Measurements from ENCODE around the gene OTOF. TPM values are rescaled to one million over a fixed set of nuclear protein-coding genes. Genes with fewer than 3 reads are reported as not detected.

OTOF gene
- total and polyA plus RNA-seq, 2 experiments from 2014 or later, result 0.21 to 0.23 TPM

DNA sequence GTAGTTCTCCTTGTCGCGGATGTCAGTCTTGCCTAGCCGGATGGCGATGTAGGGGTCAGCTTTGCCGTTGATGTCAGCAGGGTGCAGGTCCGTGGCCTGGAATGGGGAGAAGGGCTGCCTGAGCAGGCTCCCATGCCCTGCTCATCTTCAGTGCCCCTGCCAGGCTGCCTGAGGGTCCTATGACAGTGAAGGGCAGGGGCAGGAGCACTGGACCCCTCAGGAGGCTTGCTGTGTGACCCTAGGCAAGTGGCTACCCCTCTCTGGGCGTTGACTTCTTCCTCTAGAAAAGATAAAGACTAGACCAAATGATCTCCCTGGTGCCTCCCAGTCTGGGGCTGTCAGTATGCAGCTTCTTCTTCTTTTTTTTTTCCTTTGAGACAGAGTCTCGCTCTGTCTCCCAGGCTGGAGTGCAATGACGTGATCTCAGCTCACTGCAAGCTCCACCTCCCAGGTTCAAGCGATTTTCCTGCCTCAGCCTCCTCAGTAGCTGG, 11.9 kb downstream of the OTOF start (continued):
- TF ChIP-seq, protein P1, sequence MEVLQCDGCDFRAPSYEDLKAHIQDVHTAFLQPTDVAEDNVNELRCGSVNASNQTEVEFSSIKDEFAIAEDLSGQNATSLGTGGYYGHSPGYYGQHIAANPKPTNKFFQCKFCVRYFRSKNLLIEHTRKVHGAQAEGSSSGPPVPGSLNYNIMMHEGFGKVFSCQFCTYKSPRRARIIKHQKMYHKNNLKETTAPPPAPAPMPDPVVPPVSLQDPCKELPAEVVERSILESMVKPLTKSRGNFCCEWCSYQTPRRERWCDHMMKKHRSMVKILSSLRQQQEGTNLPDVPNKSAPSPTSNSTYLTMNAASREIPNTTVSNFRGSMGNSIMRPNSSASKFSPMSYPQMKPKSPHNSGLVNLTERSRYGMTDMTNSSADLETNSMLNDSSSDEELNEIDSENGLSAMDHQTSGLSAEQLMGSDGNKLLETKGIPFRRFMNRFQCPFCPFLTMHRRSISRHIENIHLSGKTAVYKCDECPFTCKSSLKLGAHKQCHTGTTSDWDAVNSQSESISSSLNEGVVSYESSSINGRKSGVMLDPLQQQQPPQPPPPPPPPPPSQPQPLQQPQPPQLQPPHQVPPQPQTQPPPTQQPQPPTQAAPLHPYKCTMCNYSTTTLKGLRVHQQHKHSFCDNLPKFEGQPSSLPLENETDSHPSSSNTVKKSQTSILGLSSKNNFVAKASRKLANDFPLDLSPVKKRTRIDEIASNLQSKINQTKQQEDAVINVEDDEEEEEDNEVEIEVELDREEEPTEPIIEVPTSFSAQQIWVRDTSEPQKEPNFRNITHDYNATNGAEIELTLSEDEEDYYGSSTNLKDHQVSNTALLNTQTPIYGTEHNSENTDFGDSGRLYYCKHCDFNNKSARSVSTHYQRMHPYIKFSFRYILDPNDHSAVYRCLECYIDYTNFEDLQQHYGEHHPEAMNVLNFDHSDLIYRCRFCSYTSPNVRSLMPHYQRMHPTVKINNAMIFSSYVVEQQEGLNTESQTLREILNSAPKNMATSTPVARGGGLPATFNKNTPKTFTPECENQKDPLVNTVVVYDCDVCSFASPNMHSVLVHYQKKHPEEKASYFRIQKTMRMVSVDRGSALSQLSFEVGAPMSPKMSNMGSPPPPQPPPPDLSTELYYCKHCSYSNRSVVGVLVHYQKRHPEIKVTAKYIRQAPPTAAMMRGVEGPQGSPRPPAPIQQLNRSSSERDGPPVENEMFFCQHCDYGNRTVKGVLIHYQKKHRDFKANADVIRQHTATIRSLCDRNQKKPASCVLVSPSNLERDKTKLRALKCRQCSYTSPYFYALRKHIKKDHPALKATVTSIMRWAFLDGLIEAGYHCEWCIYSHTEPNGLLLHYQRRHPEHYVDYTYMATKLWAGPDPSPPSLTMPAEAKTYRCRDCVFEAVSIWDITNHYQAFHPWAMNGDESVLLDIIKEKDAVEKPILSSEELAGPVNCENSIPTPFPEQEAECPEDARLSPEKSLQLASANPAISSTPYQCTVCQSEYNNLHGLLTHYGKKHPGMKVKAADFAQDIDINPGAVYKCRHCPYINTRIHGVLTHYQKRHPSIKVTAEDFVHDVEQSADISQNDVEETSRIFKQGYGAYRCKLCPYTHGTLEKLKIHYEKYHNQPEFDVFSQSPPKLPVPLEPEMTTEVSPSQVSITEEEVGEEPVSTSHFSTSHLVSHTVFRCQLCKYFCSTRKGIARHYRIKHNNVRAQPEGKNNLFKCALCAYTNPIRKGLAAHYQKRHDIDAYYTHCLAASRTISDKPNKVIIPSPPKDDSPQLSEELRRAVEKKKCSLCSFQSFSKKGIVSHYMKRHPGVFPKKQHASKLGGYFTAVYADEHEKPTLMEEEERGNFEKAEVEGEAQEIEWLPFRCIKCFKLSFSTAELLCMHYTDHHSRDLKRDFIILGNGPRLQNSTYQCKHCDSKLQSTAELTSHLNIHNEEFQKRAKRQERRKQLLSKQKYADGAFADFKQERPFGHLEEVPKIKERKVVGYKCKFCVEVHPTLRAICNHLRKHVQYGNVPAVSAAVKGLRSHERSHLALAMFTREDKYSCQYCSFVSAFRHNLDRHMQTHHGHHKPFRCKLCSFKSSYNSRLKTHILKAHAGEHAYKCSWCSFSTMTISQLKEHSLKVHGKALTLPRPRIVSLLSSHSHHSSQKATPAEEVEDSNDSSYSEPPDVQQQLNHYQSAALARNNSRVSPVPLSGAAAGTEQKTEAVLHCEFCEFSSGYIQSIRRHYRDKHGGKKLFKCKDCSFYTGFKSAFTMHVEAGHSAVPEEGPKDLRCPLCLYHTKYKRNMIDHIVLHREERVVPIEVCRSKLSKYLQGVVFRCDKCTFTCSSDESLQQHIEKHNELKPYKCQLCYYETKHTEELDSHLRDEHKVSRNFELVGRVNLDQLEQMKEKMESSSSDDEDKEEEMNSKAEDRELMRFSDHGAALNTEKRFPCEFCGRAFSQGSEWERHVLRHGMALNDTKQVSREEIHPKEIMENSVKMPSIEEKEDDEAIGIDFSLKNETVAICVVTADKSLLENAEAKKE (CRISPR knock-in tag; IDR thresholded peaks at IDR 0.05), result no peak
- TF ChIP-seq JUNB (IDR thresholded peaks at IDR 0.05; ENCODE audit: unreplicated experiment) (no peak), STAT1 (IDR thresholded peaks at IDR 0.05; ENCODE audit: unreplicated experiment) (no peak), ZNF331 (CRISPR knock-in tag; IDR thresholded peaks at IDR 0.05; ENCODE audit: low read depth) (no peak)
- TF ChIP-seq, protein P2, sequence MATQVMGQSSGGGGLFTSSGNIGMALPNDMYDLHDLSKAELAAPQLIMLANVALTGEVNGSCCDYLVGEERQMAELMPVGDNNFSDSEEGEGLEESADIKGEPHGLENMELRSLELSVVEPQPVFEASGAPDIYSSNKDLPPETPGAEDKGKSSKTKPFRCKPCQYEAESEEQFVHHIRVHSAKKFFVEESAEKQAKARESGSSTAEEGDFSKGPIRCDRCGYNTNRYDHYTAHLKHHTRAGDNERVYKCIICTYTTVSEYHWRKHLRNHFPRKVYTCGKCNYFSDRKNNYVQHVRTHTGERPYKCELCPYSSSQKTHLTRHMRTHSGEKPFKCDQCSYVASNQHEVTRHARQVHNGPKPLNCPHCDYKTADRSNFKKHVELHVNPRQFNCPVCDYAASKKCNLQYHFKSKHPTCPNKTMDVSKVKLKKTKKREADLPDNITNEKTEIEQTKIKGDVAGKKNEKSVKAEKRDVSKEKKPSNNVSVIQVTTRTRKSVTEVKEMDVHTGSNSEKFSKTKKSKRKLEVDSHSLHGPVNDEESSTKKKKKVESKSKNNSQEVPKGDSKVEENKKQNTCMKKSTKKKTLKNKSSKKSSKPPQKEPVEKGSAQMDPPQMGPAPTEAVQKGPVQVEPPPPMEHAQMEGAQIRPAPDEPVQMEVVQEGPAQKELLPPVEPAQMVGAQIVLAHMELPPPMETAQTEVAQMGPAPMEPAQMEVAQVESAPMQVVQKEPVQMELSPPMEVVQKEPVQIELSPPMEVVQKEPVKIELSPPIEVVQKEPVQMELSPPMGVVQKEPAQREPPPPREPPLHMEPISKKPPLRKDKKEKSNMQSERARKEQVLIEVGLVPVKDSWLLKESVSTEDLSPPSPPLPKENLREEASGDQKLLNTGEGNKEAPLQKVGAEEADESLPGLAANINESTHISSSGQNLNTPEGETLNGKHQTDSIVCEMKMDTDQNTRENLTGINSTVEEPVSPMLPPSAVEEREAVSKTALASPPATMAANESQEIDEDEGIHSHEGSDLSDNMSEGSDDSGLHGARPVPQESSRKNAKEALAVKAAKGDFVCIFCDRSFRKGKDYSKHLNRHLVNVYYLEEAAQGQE (IDR thresholded peaks at IDR 0.05; ENCODE audit: unreplicated experiment), result no peak

Measured in GM23338 (cell line).